Right lobe of liver (tissue), 6 donors: ENCODE measurements around the gene HLA-DRB1. TPM values are rescaled to one million over a fixed set of nuclear protein-coding genes. Genes with fewer than 3 reads are reported as not detected.
A peak's percentile ranks its signal among the peaks of the same experiment; 100 is the strongest.

Source experiments
- ATAC-seq, 4 donors: fragments of 200-7000 bp; cut with Tn5 transposase; one replicate each; pipeline ENCODE4 v1.9.1; 2020; ENCODE audit warnings: mild to moderate bottlenecking in 4 of 4, moderate library complexity in 4 of 4
- DNase-seq, 3 donors: peaks; one replicate each; pipeline ENCODE4 v3.0.0-alpha.2; 2020
- H3K27ac ChIP-seq, 3 donors: fragments of 200-600 bp; one replicate each; pipeline ENCODE4 v1.8.0; 2022
- H3K27me3 ChIP-seq, 2 donors: fragments of 200-600 bp; one replicate each; pipeline ENCODE4 v1.8.0; 2022
- H3K36me3 ChIP-seq, 4 donors: fragments of 200-600 bp; sonication (generic) in 1 of 4; one replicate each; pipeline versions ENCODE4 v1.5.1 to v1.8.0; 2017 to 2022; ENCODE audit warnings: control low read depth in 1 of 4
- H3K4me1 ChIP-seq, 4 donors: fragments of 200-600 bp; sonication (generic) in 1 of 4; one replicate each; pipeline versions ENCODE4 v1.5.1 to v1.8.0; 2017 to 2022; ENCODE audit warnings: control low read depth in 1 of 4
- H3K4me3 ChIP-seq, 3 donors: fragments of 200-600 bp; one replicate each; pipeline ENCODE4 v1.8.0; 2022
- H3K9me3 ChIP-seq, 4 donors: fragments of 200-600 bp; sonication (generic) in 1 of 4; one replicate each; pipeline versions ENCODE4 v1.5.1 to v1.8.0; 2017 to 2022; ENCODE audit warnings: control low read depth in 1 of 4
- POLR2A ChIP-seq: fragments of 450-650 bp; IDR thresholded peaks from one replicate; pipeline ENCODE4 v1.6.1; 2017; ENCODE audit warnings: antibody characterized with exemption, mild to moderate bottlenecking
- WGBS: methylation state at CpG from one replicate; pipeline ENCODE4 v1.1.6; 2018; ENCODE audit warnings: low coverage, low lambda C conversion rate; ENCODE audit not compliant: insufficient coverage; ENCODE audit errors: missing lambda C conversion rate; 5-methylcytosine and 5-hydroxymethylcytosine counted together
- intact Hi-C, 2 donors: fragments of 100-400 bp; cut with DNase I; formaldehyde crosslinking; loops; one replicate each; pipeline versions ENCODE4 v1.11.2 to v1.14.1; 2022
- total RNA-seq, 6 experiments: library from RNA; depleted of rRNA in 2 of 6; stranded (reverse); fragments of >200 nt in 2 of 6; fragmentation: NEBNext Ultra II Directional in 3 of 6; extraction: Animal tissue kit (Norgen Biotek cat#: 25700) in 3 of 6; gene quantifications; one replicate each; pipeline versions ENCODE4 v1.1.0 to v1.2.4, GENCODE V29; 2016 to 2023
- TF ChIP-seq, protein P1 (sequence below), 4 donors: fragments of 200-600 bp in 3 of 4; fragments of 450-650 bp in 1 of 4; IDR thresholded peaks; one replicate each; pipeline versions ENCODE4 v1.5.1 to v1.8.0; 2016 to 2022; ENCODE audit warnings: antibody characterized with exemption in 4 of 4, mild to moderate bottlenecking in 2 of 4
- donor health status: DM: no; HTN: yes; CAD: no.
- donor health status: DM: no; HTN: no; CAD: no.
- donor health status: DM: no; HTN: no; CAD: no.
- donor health status: DM: no; HTN: yes; CAD: no.
- donor health status: DM: no; HTN: yes; CAD: no.

Gene HLA-DRB1
- total RNA-seq, 6 experiments from 2014 or later, result 8.3 to 52.8 (median 23.6) TPM

DNA sequence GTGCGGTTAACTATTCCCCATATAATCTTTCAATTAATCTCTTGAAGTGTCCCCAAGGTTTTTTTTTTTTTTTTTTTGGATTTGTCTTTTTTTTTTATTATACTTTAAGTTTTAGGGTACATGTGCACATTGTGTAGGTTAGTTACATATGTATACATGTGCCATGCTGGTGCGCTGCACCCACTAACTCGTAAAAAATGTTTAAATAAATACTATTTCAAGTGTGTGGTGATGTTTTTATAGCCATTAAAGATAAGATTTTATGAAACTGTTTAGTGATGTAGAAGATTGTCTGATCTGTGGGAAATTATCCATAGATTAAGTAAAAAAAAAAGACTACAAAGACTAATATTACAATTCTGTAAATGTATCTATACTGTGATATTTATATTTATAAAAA, 34.9 kb upstream of the HLA-DRB1 start:
- no peak overlapping the region for H3K4me3 ChIP-seq
- no peaks in the 10 kb centered on the region for H3K27me3 ChIP-seq
- intact Hi-C loops, result no loop called here
- TF ChIP-seq POLR2A, result no peak
- TF ChIP-seq, protein P1, sequence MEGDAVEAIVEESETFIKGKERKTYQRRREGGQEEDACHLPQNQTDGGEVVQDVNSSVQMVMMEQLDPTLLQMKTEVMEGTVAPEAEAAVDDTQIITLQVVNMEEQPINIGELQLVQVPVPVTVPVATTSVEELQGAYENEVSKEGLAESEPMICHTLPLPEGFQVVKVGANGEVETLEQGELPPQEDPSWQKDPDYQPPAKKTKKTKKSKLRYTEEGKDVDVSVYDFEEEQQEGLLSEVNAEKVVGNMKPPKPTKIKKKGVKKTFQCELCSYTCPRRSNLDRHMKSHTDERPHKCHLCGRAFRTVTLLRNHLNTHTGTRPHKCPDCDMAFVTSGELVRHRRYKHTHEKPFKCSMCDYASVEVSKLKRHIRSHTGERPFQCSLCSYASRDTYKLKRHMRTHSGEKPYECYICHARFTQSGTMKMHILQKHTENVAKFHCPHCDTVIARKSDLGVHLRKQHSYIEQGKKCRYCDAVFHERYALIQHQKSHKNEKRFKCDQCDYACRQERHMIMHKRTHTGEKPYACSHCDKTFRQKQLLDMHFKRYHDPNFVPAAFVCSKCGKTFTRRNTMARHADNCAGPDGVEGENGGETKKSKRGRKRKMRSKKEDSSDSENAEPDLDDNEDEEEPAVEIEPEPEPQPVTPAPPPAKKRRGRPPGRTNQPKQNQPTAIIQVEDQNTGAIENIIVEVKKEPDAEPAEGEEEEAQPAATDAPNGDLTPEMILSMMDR (IDR thresholded peaks at IDR 0.05), result no peak
- no peaks in the 10 kb centered on the region for H3K9me3 ChIP-seq
- DNase-seq (no peak), ATAC-seq (no peak)
- no peak overlapping the region for H3K27ac ChIP-seq
- H3K4me1 ChIP-seq, result no peaks in the 10 kb centered on the region
- 0% methylated on average over 1 of the region's 3 CpGs for WGBS
- H3K36me3 ChIP-seq, result no peaks in the 10 kb centered on the region

DNA sequence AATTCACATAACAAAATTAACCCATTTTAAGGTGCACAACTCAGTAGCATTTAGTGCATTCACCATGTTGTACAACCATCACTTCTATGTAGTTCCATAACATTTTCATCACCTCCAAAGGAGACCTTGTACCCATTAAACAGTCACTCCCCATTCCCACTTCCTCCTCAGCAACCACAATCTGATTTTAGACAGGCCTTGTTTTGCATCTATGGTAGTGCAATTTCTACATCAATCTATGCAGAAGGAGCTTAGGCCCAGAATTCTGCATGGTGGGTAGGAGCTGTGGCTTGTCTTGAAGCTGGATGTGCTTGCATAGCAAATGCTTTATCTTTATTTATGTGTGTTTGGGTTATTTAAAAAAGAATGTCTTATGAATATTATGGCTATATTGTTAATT, 34.0 kb upstream of the HLA-DRB1 start:
- no peak overlapping the region for H3K27ac ChIP-seq
- H3K4me3 ChIP-seq, result no peak overlapping the region
- H3K9me3 ChIP-seq, result no peaks in the 10 kb centered on the region
- H3K36me3 ChIP-seq, result no peaks in the 10 kb centered on the region
- no peaks in the 10 kb centered on the region for H3K4me1 ChIP-seq
- intact Hi-C loops, result no loop called here
- ATAC-seq, result peak in 2 of 4 donors; percentile 18 to 31
- H3K27me3 ChIP-seq, result no peaks in the 10 kb centered on the region
- no peak for DNase-seq
- TF ChIP-seq POLR2A, result no peak
- TF ChIP-seq, protein P1 (IDR thresholded peaks at IDR 0.05), result no peak

DNA sequence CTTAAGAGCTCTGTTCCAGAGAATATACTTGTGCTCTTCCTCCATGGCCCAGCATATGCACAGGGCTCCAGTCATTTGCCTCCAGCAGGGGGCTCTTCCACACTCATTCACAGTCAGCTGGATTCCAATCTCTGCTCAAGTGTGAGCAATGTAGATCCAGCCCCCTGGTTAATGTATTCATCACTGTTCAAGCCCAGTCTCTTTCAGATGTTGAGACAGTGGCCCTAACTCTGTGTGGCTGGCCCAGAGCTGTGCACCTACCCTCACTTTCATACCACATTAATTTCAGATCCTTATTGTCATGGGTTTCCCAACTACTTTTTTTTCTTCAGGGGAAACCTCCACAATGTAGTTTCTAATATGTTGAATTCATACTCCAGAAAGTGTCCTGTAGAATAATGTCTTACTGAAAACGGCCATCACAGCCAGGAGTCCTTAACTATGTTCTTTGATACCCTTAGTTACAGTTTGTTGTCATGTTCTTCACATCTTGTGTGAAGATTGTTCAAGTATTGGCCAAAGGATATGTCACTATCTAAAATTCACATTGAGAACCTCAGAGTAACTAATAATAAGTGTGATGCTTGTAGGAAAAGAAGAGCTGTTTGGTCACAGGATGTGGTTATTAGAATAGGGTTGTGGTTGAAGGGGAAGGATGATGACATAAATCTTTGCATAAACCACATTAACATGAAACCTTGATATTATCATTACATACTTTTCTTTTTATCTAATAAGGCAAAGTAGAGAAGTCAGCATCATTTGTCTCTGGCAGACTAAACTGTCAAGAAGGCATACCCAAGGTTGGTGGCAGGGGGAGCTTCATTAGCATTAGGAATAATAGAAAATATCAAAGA, 33.1 kb upstream of the HLA-DRB1 start:
- no peaks in the 10 kb centered on the region for H3K36me3 ChIP-seq
- no peak for TF ChIP-seq POLR2A
- TF ChIP-seq, protein P1 (IDR thresholded peaks at IDR 0.05), result peak in 2 of 4 donors; percentile 50 to 59
- H3K27ac ChIP-seq, result no peak overlapping the region
- H3K9me3 ChIP-seq, result no peaks in the 10 kb centered on the region
- ATAC-seq (peak; percentile 91 to 93 (median 91)), DNase-seq (no peak)
- no peak overlapping the region for H3K4me3 ChIP-seq
- no peaks in the 10 kb centered on the region for H3K27me3 ChIP-seq
- WGBS, result 38% methylated on average over 1 of the region's 1 CpG
- intact Hi-C loops, result no loop called here
- H3K4me1 ChIP-seq, result no peaks in the 10 kb centered on the region

DNA sequence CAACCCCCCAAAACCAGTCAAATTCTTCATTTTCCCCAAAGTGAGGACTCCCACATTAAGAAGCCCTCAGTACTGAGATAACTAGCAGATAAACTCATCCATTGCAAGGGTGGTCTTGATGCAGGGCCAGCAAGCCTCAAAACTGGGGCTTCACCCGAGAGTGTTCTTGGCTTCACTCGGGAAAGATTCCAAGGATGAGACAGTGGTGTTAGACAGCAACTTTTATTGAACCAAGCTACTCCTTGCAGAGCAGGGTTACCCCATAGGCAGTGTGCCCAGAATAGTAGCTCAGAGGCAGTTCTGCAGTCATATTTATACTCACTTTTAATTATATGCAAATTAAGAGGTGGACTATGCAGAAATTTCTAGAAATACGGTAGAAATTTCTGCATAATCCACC, 31.7 kb upstream of the HLA-DRB1 start:
- Histone ChIP-seq H3K27me3 (no peaks in the 10 kb centered on the region), H3K4me1 (no peaks in the 10 kb centered on the region), H3K36me3 (no peaks in the 10 kb centered on the region), H3K9me3 (no peaks in the 10 kb centered on the region), H3K27ac (no peak overlapping the region), H3K4me3 (no peak overlapping the region)
- 10% methylated on average over 2 of the region's 3 CpGs for WGBS
- DNase-seq (no peak), ATAC-seq (no peak)
- intact Hi-C loops, result no loop called here
- TF ChIP-seq POLR2A, result no peak
- TF ChIP-seq, protein P1 (IDR thresholded peaks at IDR 0.05), result no peak
